Smooth muscle cell (in vitro differentiated cells): Measurements from ENCODE around the gene MRPL34. TPM values are rescaled to one million over a fixed set of nuclear protein-coding genes. Genes with fewer than 3 reads are reported as not detected.

ENCODE experiments used
- DNase-seq: peaks from one replicate; lab custom pipeline; 2025; ENCODE audit not compliant: unreplicated experiment; lab: John Stamatoyannopoulos, UW
- H2AFZ ChIP-seq: fragments of 200-600 bp; sonication (generic); 2 replicates; pipeline ENCODE4 v1.6.0; 2016; ENCODE audit warnings: antibody characterized with exemption, low read depth, mild to moderate bottlenecking
- H3F3A ChIP-seq: fragments of 200-600 bp; sonication (generic); 2 replicates; pipeline ENCODE4 v1.6.0; 2017; ENCODE audit warnings: antibody characterized with exemption, low read depth
- H3K27ac ChIP-seq: fragments of 200-600 bp; sonication (generic); 2 replicates; pipeline ENCODE4 v1.5.1; 2016; ENCODE audit warnings: low read depth, mild to moderate bottlenecking
- H3K27me3 ChIP-seq: fragments of 200-600 bp; sonication (generic); 2 replicates; pipeline ENCODE4 v1.6.1; 2016; ENCODE audit warnings: low read depth, mild to moderate bottlenecking
- H3K36me3 ChIP-seq: fragments of 200-600 bp; sonication (generic); 2 replicates; pipeline ENCODE4 v1.5.1; 2016; ENCODE audit warnings: low read depth
- H3K4me1 ChIP-seq: fragments of 200-600 bp; sonication (generic); 2 replicates; pipeline ENCODE4 v1.5.1; 2016; ENCODE audit warnings: low read depth
- H3K4me2 ChIP-seq: fragments of 200-600 bp; sonication (generic); 2 replicates; pipeline ENCODE4 v1.6.0; 2016; ENCODE audit warnings: mild to moderate bottlenecking
- H3K4me3 ChIP-seq: fragments of 200-600 bp; sonication (generic); 2 replicates; pipeline ENCODE4 v1.5.1; 2016; ENCODE audit warnings: mild to moderate bottlenecking
- H3K79me2 ChIP-seq: fragments of 200-600 bp; sonication (generic); 2 replicates; pipeline ENCODE4 v1.6.0; 2016; ENCODE audit warnings: low read depth, mild to moderate bottlenecking
- H3K9ac ChIP-seq: fragments of 200-600 bp; sonication (generic); 2 replicates; pipeline ENCODE4 v1.6.0; 2016; ENCODE audit warnings: low read depth
- H3K9me3 ChIP-seq: fragments of 200-600 bp; sonication (generic); replicated peaks from 2 replicates; pipeline ENCODE4 v1.5.1; 2016; ENCODE audit warnings: low read depth
- H4K20me1 ChIP-seq: fragments of 200-600 bp; sonication (generic); 2 replicates; pipeline ENCODE4 v1.6.0; 2016; ENCODE audit warnings: low read depth
- WGBS: methylation state at CpG from one replicate; pipeline ENCODE4 v1.1.7; 2016; ENCODE audit warnings: low lambda C conversion rate; 5-methylcytosine and 5-hydroxymethylcytosine counted together
- polyA plus RNA-seq: library from polyadenylated mRNA; unstranded; fragments of >200 nt; fragmentation: Nextera tagmentation; extraction: Ambion mirVana; gene quantifications from 2 replicates; pipeline ENCODE4 v1.2.1, GENCODE V29; 2016
- total RNA-seq: library from RNA; depleted of rRNA; stranded (reverse); fragments of >200 nt; gene quantifications from 2 replicates; pipeline ENCODE4 v1.2.3, GENCODE V29; 2014
- TF ChIP-seq, protein P1 (sequence below): fragments of 200-600 bp; sonication (generic); IDR thresholded peaks from 2 replicates; pipeline ENCODE4 v1.5.1; 2017; ENCODE audit warnings: borderline replicate concordance, mild to moderate bottlenecking, antibody characterized with exemption; ENCODE audit not compliant: insufficient read depth, poor library complexity, severe bottlenecking

The MRPL34 gene
- total and polyA plus RNA-seq, 2 experiments from 2014 or later, result 67.2 to 78.6 TPM

DNA sequence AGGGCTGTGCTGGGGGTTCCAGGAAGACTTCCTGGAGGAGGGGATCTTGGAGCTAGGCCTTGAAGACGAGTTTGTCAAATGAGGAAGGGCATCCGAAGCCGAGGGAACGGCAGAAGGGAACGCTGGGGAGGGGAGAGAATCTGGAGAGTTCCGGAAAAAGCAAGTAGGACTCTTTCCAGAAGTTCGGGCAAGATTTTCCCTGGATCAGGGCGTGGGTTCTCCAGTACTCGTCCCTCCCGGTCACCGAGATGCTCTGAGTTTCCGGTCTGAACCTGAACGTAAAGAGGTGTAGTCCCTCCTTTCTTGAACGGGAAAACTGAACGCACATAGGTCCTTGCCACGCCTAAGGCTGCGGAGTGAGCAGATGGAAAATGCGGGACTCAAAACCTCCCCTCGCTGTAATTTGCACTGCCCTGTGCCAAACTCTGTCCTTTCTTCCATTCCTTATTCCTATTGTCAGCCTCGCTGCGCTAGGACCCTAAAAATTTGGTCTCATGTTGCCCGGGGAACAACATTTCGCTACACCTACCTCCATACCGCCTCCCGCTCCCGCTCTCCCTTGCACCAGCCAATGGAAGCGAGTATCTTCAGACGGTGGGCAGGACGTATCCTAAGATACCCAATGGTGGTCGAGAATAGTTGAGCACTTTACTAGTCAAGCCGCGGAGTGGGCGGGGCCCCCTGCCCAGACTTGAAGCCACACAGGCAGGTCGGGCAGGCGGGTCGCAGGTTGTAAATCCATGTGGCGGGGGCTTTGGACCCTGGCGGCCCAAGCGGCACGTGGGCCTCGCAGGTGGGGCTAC is 31.4 kb downstream of the MRPL34 start, which contains the start of gene GTPBP3:
Gene GTPBP3, plus strand, starts transcription at position 682 of the 803 bp plus-strand sequence. Its CDS starts 59 bp downstream, at position 741.
- Histone ChIP-seq H3K36me3 (no peaks in the 10 kb centered on the region), H3K4me1 (peaks cover 6% of the 10 kb centered on the region), H2AFZ (peak within 1 kb of the TSS; percentile 57), H3K9me3 (no peaks in the 10 kb centered on the region), H3K9ac (peak within 1 kb of the TSS; percentile 35), H3K79me2 (no peaks in the 10 kb centered on the region), H3K4me3 (peak within 1 kb of the TSS; percentile 84), H3K27me3 (no peaks in the 10 kb centered on the region), H3K27ac (peak within 1 kb of the TSS; percentile 60), H3F3A (no peaks in the 10 kb centered on the region), H4K20me1 (no peaks in the 10 kb centered on the region), H3K4me2 (peak within 1 kb of the TSS; percentile 92)
- WGBS, result 1% methylated on average over 41 of the region's 41 CpGs
- TF ChIP-seq, protein P1, sequence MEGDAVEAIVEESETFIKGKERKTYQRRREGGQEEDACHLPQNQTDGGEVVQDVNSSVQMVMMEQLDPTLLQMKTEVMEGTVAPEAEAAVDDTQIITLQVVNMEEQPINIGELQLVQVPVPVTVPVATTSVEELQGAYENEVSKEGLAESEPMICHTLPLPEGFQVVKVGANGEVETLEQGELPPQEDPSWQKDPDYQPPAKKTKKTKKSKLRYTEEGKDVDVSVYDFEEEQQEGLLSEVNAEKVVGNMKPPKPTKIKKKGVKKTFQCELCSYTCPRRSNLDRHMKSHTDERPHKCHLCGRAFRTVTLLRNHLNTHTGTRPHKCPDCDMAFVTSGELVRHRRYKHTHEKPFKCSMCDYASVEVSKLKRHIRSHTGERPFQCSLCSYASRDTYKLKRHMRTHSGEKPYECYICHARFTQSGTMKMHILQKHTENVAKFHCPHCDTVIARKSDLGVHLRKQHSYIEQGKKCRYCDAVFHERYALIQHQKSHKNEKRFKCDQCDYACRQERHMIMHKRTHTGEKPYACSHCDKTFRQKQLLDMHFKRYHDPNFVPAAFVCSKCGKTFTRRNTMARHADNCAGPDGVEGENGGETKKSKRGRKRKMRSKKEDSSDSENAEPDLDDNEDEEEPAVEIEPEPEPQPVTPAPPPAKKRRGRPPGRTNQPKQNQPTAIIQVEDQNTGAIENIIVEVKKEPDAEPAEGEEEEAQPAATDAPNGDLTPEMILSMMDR, result no peak
- peak; percentile 72 for DNase-seq

DNA sequence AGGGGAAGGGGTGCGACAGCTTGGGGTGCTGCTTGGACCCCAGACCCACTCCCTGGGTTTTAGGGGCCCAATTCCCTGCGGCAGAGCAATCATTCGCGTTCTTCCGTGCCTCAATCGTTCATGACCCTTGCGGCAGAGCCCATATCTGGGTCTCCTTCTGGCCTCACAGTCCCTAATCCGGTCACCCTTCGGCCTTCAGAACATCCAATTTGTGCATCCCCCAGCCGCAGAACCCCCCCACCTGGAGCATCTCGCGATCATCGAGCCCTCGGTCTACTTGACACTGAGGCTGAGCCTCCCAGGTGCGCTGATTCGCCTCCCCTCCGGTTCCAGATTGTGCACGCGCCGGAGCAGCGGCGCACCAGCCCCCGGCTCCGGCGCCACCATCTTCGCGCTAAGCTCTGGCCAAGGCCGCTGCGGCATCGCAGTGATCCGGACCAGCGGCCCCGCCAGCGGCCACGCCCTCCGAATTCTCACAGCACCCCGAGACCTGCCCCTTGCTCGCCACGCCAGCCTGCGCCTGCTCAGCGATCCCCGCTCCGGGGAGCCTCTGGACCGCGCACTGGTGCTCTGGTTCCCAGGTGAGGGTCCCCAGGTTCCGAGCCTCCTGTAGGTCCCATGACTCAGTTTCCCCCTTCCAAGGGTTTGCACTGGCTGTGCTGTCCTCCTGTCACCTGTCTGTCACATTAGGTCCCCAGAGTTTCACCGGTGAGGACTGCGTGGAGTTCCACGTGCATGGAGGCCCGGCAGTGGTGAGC is 32.2 kb downstream of the MRPL34 start:
- peak overlapping the region; percentile 49 for H2AFZ ChIP-seq
- H3K36me3 ChIP-seq, result no peaks in the 10 kb centered on the region
- H3K27ac ChIP-seq, result no peak overlapping the region
- no peaks in the 10 kb centered on the region for H3K79me2 ChIP-seq
- peak overlapping the region; percentile 35 for H3K9ac ChIP-seq
- no peak for DNase-seq
- peaks cover 6% of the 10 kb centered on the region for H3K4me1 ChIP-seq
- peak overlapping the region; percentile 92 for H3K4me2 ChIP-seq
- H3K27me3 ChIP-seq, result no peaks in the 10 kb centered on the region
- WGBS, result 9% methylated on average over 49 of the region's 50 CpGs
- H3K9me3 ChIP-seq, result no peaks in the 10 kb centered on the region
- TF ChIP-seq, protein P1, result no peak
- H3F3A ChIP-seq, result no peaks in the 10 kb centered on the region
- H4K20me1 ChIP-seq, result no peaks in the 10 kb centered on the region
- peak overlapping the region; percentile 84 for H3K4me3 ChIP-seq

DNA sequence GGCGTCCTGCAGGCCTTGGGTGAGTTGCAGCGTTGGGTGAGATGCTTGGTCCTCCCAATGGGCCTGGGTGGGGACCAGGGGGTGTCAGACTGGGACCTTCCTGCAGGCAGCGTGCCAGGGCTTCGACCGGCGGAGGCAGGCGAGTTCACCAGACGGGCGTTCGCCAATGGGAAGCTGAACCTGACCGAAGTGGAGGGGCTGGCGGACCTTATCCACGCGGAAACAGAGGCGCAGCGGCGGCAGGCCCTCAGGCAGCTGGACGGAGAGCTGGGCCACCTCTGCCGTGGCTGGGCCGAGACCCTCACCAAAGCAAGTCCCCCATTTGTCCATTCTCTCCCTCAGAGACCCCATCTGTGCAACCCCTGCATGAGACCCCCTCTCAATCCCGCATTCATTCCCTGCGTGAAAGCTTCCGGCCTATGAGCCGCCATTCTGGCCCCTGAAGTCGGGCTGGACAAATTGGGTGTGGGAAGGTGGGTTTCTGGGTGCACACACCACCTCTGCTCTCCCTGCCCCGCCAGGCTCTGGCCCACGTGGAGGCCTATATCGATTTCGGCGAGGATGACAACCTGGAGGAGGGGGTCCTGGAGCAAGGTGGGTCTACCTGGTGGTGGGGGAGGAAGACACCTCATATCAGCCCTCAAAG is 32.9 kb downstream of the MRPL34 start:
- no peak overlapping the region for H3K27ac ChIP-seq
- H3K9me3 ChIP-seq, result no peaks in the 10 kb centered on the region
- H2AFZ ChIP-seq, result no peak overlapping the region
- peak overlapping the region; percentile 84 for H3K4me3 ChIP-seq
- WGBS, result 93% methylated on average over 28 of the region's 30 CpGs
- no peaks in the 10 kb centered on the region for H4K20me1 ChIP-seq
- H3K36me3 ChIP-seq, result no peaks in the 10 kb centered on the region
- peak overlapping the region; percentile 92 for H3K4me2 ChIP-seq
- peaks cover 6% of the 10 kb centered on the region for H3K4me1 ChIP-seq
- no peak for DNase-seq
- TF ChIP-seq, protein P1, result no peak
- no peak overlapping the region for H3K9ac ChIP-seq
- H3F3A ChIP-seq, result no peaks in the 10 kb centered on the region
- H3K27me3 ChIP-seq, result no peaks in the 10 kb centered on the region
- H3K79me2 ChIP-seq, result no peaks in the 10 kb centered on the region
